ENCODE data around the gene RAET1L. TPM values are rescaled to one million over a fixed set of nuclear protein-coding genes. Genes with fewer than 3 reads are reported as not detected.
A peak's percentile ranks its signal among the peaks of the same experiment; 100 is the strongest.
"Not testable (repeated sequence)": the region's sequence is repeated elsewhere in the genome, so short reads cannot be mapped to it uniquely, and the experiment has no call there.

Gene RAET1L
- total and polyA plus RNA-seq, 2 donors (not counting 1 experiment from before 2014, with no cell fraction given): not detected

DNA sequence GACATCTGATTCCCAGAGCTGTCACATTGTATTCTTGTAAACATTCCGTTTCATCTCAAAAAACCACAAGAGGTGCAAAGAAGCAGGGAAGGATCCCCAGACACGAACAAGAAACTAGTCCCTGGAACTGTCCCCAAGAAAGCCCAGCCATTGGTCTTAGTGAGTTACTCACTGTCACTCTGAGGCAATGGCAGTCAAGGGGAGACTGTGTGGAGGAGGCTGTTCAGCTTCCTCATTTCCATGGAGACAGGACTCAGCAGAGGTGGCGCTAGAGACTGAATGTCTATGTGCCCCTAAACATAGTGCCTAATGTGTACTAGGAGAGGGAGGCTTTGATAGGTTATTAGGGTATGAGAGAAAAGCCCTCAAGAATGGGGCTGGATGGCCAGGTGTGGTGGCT lies 50.5 kb downstream of the RAET1L start:
- Mint-ChIP-seq H3K27ac (no peak overlapping the region), H3K27me3 (peaks cover 70% of the 10 kb centered on the region), H3K4me1 (no peaks in the 10 kb centered on the region), H3K9me3 (ENCODE audit: insufficient read depth) (no peaks in the 10 kb centered on the region), H3K4me3 (no peak overlapping the region)
- Histone ChIP-seq H3K27me3 (replicated peaks in 1 of 4; ENCODE audit: control extremely low read depth in 1 of 4, control insufficient read depth in 3 of 4, insufficient read depth in 4 of 4, low read length in 3 of 4) (peaks cover 0 to 50% (median 21%) of the 10 kb centered on the region in 4 experiments), H3K4me3 (ENCODE audit: control extremely low read depth in 1 of 5, extremely low read depth in 1 of 5, insufficient read depth in 1 of 5, low read depth in 2 of 5, low read length in 4 of 5) (no peak overlapping the region), H3K4me1 (ENCODE audit: control insufficient read depth in 2 of 2, insufficient read depth in 2 of 2, low read length in 2 of 2) (peaks cover 0 to 3% of the 10 kb centered on the region in 2 donors), H2AFZ (ENCODE audit: insufficient read depth, low read depth, low read length, poor library complexity, severe bottlenecking) (no peak overlapping the region), H3K9me3 (ENCODE audit: control extremely low read depth in 1 of 3, control insufficient read depth in 2 of 3, insufficient read depth in 1 of 3, low read length in 2 of 3) (peaks cover 0 to 5% (median 0%) of the 10 kb centered on the region in 3 donors), H3K9ac (ENCODE audit: low read length) (no peak overlapping the region), H3K4me2 (replicated peaks; ENCODE audit: low read depth, low read length, poor library complexity, severe bottlenecking) (no peak overlapping the region), H3K36me3 (replicated peaks in 1 of 2; ENCODE audit: control extremely low read depth in 1 of 2, control insufficient read depth in 1 of 2, extremely low read depth in 1 of 2, insufficient read depth in 2 of 2, low read length in 1 of 2) (no peaks in the 10 kb centered on the region), H3K27ac (ENCODE audit: low read length in 2 of 2) (no peak overlapping the region), H4K20me1 (ENCODE audit: control insufficient read depth, insufficient read depth, low read length, poor library complexity, severe bottlenecking) (no peaks in the 10 kb centered on the region), H3K79me2 (ENCODE audit: control insufficient read depth, insufficient read depth, low read length) (no peaks in the 10 kb centered on the region)
- TF ChIP-seq, protein P1, sequence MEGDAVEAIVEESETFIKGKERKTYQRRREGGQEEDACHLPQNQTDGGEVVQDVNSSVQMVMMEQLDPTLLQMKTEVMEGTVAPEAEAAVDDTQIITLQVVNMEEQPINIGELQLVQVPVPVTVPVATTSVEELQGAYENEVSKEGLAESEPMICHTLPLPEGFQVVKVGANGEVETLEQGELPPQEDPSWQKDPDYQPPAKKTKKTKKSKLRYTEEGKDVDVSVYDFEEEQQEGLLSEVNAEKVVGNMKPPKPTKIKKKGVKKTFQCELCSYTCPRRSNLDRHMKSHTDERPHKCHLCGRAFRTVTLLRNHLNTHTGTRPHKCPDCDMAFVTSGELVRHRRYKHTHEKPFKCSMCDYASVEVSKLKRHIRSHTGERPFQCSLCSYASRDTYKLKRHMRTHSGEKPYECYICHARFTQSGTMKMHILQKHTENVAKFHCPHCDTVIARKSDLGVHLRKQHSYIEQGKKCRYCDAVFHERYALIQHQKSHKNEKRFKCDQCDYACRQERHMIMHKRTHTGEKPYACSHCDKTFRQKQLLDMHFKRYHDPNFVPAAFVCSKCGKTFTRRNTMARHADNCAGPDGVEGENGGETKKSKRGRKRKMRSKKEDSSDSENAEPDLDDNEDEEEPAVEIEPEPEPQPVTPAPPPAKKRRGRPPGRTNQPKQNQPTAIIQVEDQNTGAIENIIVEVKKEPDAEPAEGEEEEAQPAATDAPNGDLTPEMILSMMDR (IDR thresholded peaks at IDR 0.05): no peak
- TF ChIP-seq EZH2 (IDR thresholded peaks at IDR 0.05; ENCODE audit: borderline replicate concordance, insufficient read depth, low read depth, low read length, poor library complexity, severe bottlenecking): no peak
- ChIA-PET CTCF (no interaction called here), POLR2A (no interaction called here)
- intact Hi-C loops (cut with micrococcal nuclease): no loop called here
- DNase-seq: no peak
- WGBS (ENCODE audit: insufficient coverage): 29% methylated on average over 2 of the region's 3 CpGs
- ATAC-seq (ENCODE audit: low read depth): no peak

DNA sequence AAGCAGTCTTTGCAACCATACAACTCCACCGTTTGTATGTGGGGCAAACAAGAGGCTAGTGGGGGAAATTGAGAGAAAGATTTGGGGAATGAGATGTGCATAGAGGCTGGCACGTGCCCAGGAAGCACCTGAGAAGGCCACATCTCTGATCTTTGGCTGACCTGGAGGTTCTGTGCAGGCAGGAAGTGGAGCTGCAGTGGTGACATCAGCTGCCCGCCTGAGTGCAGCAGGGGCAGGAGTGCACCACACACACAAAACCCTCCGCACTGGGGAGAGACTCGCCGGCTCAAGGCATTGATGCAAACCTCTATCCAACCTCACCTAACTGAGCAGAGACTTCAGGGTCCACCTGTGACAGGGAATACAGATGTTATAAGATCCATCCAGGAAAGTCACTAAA lies 50.9 kb downstream of the RAET1L start:
- H3K27me3 ChIP-seq (replicated peaks in 1 of 4; ENCODE audit: control extremely low read depth in 1 of 4, control insufficient read depth in 3 of 4, insufficient read depth in 4 of 4, low read length in 3 of 4): peaks cover 0 to 54% (median 21%) of the 10 kb centered on the region in 4 experiments
- ATAC-seq (ENCODE audit: low read depth): peak; percentile 54
- H3K27ac Mint-ChIP-seq; H3K4me2 ChIP-seq (replicated peaks; ENCODE audit: low read depth, low read length, poor library complexity, severe bottlenecking); H4K20me1 ChIP-seq (ENCODE audit: control insufficient read depth, insufficient read depth, low read length, poor library complexity, severe bottlenecking); H3K9ac ChIP-seq (ENCODE audit: low read length); H3K36me3 ChIP-seq (replicated peaks in 1 of 2; ENCODE audit: control extremely low read depth in 1 of 2, control insufficient read depth in 1 of 2, extremely low read depth in 1 of 2, insufficient read depth in 2 of 2, low read length in 1 of 2); H3K4me1 ChIP-seq (ENCODE audit: control insufficient read depth in 2 of 2, insufficient read depth in 2 of 2, low read length in 2 of 2); DNase-seq; CTCF ChIA-PET; POLR2A ChIA-PET; H3K79me2 ChIP-seq (ENCODE audit: control insufficient read depth, insufficient read depth, low read length); H3K9me3 Mint-ChIP-seq (ENCODE audit: insufficient read depth); H3K27ac ChIP-seq (ENCODE audit: low read length in 2 of 2); H3K4me1 Mint-ChIP-seq; H2AFZ ChIP-seq (ENCODE audit: insufficient read depth, low read depth, low read length, poor library complexity, severe bottlenecking); H3K4me3 Mint-ChIP-seq; H3K4me3 ChIP-seq (ENCODE audit: control extremely low read depth in 1 of 5, extremely low read depth in 1 of 5, insufficient read depth in 1 of 5, low read depth in 2 of 5, low read length in 4 of 5); intact Hi-C loops (cut with micrococcal nuclease); H3K9me3 ChIP-seq (ENCODE audit: control extremely low read depth in 1 of 3, control insufficient read depth in 2 of 3, insufficient read depth in 1 of 3, low read length in 2 of 3): not testable (repeated sequence)
- peaks cover 71% of the 10 kb centered on the region for H3K27me3 Mint-ChIP-seq
- WGBS (ENCODE audit: insufficient coverage): 72% methylated on average over 2 of the region's 6 CpGs

Measured in B cell (primary cell).